ENCODE data around the gene DOK7.

DNA sequence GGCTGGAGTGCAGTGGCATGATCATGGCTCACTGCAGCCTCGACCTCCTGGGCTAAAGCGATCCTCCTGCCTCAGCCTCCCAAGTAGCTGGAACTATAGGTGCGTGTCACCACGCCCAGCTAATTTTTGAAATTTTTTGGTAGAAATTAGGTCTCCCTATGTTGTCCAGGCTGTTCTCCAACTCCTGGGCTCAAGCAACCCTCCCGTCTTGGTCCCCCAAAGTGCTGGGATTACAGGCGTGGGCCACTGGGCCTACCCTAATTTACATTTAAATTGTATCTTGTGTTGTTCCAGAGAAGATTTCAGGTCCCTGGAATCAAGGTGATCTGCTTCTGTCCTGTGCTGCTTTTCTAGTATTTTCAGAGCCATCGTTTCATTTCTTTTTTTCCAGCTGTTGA is 70.3 kb downstream of the DOK7 start:
- TF ChIP-seq POLR2A (IDR thresholded peaks at IDR 0.05; ENCODE audit: low read depth, low read length): no peak
- TF ChIP-seq TAF1 (IDR thresholded peaks at IDR 0.05; ENCODE audit: low read depth, low read length): no peak
- TF ChIP-seq POLR2AphosphoS5 (IDR thresholded peaks at IDR 0.05; ENCODE audit: low read depth, low read length): no peak
- TF ChIP-seq SPI1 (IDR thresholded peaks at IDR 0.05; ENCODE audit: low read depth, low read length): no peak
- TF ChIP-seq PAX5 (IDR thresholded peaks at IDR 0.05; ENCODE audit: insufficient read depth, low read length, severe bottlenecking): no peak
- TF ChIP-seq POU2F2 (IDR thresholded peaks at IDR 0.05; ENCODE audit: low read depth, low read length): no peak
